ENCODE data around the gene GGCT.
"Not testable (repeated sequence)": the region's sequence is repeated elsewhere in the genome, so short reads cannot be mapped to it uniquely, and the experiment has no call there.

The GGCT gene

DNA sequence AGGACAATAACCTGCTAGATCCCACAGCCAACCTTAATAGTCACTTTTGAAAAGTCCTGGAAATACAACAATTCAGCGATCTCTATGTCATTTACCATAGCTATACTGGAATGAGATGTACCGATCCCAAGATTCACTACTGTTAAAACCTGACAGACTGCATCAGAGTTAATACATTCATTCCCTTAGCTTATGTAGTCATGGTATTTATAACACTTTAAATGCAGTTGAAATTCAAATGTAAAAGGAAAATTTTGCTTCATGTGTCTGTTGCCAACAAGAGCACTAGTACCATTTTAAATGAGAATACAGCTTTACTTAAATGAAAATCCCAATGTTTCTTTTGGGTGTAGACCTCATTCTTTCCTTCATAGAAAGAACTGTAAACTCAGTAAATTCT, 11.1 kb upstream of the GGCT start:
- DNase-seq (ENCODE audit: low spot score), result no peak

DNA sequence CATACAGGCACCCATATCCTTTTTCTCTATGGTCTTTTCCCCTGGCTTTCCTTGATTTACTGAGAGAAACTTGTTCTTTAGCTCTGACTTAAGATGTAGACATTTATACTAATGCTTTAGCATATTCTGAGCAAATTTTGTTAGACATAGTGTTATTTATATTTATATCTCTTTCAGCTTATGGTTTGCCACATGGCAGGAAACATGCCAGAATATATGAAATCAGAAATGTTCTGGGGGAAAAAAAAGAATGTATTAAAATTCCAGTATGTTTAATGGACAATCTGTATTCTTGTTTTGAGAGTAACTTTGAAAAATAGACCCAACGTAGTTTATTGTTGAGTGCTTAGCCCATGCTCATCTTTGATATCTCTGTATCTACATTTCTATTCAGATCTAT, 10.1 kb upstream of the GGCT start:
- DNase-seq (ENCODE audit: low spot score), result no peak

DNA sequence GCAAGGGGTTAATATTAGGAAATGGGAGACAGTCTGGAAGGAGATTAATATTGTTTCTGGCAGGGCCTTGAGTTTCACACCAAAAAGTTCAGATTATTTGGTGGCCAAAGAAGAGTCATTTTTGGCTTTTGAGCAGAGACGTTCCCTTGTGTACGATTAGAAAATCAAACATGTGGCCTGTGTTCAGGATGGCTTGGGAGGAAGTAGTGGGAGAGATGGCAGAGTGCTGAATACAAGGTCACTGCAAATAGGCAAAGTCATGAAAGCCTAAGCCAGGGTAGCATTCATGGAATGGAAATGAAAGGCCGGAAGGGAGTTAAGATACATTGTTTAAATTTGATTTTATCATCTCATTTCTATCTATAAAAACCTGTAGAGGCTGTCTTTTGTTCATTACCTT, 9.5 kb upstream of the GGCT start:
- DNase-seq (ENCODE audit: low spot score), result no peak

DNA sequence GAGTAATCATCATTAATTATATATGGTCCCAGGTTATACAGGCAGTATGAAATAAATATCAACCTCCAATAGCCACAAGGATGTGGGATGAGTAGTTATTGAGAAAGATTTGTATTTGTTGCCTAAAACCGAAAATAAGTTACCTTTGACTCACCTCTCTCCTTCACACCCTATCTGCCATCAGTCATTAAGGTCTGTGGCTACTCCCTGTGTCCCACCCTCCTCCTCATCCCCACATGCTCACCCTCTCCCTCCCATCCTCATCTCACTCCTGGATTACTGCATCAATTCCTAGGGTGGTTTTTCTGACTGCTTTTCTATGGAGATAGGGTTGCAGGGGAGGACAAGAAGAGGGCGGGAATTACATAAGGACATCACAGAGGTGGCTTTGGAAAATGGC, 9.1 kb upstream of the GGCT start:
- DNase-seq (ENCODE audit: low spot score), result no peak

DNA sequence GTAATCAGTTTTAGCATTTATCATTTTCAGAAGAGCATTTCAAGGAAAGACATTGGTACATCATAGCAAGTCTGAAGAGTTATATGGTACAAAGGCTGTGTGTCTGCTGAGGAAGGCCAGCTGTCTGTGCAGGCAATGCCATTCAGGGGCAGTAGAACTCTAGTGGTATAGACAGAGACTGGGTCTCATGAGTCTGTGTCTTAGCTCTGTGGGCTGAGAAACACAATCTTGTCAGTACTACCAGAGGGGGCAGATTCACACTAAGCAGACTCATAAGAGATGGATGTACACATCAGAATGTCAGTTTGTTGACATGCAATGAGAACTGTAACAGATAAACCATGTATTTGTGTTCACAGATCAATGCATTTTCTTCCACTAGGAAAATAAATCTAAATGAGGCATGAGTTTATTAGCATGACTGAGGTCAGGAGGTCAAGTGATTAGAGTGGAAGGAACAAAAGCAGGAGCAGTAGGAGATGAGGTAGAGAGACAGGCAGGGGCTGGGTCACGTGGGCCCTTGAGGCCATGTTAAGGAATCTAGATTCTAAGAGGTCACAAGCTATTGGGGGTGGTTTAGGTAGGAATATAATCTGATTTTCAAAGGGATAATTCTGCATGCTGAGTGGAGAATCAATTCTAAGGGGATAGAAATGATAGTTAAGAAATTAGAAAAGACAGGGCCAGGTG, 7.5 kb upstream of the GGCT start:
- no peak for DNase-seq (ENCODE audit: low spot score)

DNA sequence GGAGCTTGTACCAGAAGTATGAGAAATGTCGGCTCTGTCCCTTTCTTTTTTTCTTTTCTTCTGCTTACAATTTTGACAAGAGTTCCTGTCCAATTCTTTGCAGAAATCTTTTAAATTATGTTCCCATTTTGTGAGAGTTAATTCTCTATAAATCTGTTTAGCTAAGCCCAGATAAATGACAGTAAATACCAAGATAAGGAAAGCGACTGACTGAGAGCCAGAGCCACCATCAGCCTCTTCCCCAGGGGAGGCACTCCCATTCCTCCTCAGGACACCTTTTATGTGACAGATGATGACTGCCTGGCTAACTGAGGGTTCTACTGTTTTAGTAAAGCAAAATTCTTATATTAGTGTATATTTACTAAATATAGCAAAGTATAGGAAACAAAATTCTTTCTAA, 6.9 kb upstream of the GGCT start:
- DNase-seq (ENCODE audit: low spot score), result no peak

DNA sequence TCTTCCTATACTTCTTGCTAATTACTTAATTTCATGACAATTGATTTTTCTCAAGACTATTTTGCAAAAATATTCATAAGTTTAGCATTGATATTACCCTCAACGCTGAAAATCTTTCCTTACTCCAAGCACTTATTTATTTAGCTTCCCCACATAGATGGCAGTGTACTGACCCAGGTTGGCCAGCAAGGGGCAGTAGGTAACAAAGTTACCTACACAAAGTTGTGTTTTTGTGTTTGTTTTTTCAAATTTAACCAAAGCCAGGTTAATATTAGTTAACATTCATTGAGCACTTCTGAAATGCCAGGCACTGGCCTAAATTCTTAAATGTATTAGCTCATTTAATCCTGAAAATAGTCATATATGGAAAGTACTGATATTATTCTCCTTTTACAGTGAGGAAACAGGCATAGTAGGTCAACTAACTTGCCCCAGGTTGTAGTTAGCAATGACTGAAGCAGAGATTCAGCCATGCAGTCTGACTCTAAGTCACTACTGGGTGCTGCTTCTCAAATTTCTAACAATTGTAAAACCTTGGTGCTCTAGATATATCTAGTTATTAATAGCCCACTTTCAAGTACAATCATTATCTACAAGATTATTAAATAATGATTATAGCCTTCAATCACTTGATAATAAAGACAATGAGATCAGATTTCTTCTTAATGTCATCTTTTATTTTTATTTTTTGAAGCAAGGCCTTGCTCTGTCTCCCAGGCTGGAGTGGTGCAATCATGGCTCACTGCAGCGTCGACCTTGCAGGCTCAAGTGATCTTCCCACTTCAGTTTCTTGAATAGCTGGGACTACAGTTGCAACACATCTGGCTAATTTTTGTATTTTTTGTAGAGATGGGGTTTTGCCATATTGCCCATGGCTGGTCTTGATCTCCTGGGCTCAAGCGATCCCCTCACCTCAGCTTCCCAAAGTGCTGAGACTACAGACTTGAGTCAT, 5.8 kb upstream of the GGCT start:
- DNase-seq (ENCODE audit: low spot score), result no peak

DNA sequence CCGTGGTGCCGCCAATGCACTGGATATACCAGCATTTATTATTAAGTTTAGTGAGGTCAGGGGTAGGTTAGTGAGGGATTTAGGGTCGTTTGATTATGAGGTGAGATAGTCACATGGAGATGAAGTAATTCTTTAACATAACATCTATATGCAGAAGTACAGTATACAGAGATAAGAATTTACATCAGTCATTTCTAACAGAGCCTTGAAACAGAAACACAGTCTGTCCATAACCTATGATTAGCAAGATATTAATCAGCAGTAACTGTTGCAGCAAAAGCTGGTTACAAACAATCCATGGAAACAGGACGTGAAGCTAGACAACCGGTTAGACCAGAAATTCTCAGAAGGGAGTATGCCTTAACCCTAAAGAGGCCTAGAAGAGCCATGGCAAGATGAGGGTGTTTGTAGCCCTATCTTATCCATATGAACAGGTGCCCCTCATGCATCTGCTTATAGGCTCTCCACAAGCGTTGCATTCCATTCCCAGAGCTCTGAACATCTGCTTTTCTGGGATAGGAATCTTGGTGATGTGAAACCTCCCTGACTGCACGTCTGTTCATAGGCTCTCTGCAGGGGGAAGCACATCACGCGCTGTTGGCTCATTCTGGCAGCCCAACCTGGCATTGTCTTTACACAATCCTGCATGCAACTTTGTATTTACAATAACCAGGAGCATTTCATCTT, 4.7 kb upstream of the GGCT start:
- not testable (repeated sequence) for DNase-seq (ENCODE audit: low spot score)

DNA sequence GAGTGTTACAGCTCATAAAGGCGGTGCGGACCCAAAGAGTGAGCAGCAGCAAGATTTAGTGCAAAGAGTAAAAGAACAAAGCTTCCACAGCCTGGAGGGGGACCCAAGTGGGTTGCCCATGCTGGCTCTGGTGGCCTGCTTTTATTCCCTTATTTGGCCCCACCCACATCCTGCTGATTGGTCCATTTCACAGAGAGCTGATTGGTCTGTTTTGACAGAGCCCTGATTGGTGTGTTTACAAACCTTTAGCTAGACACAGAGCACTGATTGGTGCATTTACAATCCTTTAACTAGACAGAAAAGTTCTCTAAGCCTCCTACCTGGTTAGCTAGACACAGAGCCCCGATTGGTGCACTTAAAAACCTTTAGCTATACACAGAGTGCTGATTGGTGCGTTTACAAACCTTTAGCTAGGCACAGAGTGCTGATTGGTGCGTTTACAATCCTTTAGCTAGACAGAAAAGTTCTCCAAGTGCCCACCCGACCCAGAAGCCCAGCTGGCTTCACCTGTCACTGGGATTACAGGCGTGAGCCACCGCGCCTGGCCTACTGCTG, 2.8 kb upstream of the GGCT start:
- DNase-seq (ENCODE audit: low spot score), result not testable (repeated sequence)

DNA sequence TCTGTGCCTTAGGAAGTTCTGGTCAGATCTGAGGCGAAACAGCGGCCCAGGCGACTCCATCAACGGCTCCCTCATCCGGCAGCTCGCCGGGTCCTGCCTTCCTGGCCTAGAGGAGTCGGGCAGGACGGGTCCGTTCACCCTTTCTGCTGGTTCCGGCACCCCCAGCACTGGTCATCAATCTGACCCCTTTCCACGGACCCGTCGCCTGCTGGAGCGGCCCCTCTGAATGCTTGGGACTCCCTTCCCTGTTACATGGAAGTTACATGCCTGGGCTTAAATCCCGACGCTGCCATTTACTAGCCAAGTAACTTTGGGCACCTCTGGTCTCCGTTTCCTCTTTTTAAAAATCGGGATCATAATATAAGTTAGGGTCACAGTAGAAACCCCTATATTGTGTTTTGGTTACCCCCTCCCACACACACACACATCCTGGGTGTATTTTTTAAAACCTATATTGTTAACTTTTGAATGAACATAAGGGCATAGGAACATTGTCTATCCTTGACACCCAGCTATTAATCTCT, 607 bp upstream of the GGCT start:
- no peak for DNase-seq (ENCODE audit: low spot score)

DNA sequence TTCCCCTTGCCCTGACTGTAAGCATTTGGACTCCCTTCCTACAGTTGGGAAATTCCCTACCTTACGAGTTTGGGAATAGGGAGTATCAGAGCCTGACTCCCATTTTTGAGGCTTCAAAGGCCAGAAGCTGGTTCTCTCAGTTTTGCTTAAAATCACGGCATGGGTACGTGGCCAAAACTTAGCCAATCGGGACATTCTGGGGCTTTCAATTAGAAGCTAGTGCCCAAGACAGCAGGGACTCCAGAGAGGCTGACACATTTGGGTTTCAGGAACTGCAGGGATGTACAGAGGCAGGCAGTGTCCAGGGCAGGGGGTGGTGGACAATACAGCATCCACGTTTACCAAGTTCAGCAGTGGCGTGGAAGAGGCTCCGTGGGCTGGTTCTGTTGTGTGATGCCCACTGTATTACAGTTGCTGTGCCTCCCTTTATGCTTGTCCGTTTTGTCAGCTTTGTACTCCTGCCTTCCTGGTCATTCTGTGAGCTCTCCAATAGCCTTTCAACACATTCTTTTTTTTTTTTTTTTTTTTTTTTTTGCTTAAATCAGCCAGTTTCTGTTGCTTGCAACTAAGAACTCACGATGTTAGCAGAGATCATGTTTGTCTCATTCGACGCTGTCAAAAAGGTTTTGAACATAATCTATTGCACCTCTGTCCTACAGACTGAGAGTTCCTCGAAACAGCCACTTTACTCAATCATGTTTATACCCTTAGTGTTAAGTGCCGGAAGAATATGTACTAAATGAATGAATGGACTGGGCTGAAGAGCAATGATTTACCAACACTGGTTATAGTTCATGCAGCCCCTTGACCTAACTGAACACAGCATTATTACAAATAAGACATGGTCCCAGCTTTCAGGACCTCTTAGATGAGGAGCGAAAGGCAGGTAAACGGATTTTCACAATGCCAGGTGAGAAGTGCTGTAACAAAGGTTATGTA, 1.1 kb downstream of the GGCT start:
- DNase-seq (ENCODE audit: low spot score), result no peak

DNA sequence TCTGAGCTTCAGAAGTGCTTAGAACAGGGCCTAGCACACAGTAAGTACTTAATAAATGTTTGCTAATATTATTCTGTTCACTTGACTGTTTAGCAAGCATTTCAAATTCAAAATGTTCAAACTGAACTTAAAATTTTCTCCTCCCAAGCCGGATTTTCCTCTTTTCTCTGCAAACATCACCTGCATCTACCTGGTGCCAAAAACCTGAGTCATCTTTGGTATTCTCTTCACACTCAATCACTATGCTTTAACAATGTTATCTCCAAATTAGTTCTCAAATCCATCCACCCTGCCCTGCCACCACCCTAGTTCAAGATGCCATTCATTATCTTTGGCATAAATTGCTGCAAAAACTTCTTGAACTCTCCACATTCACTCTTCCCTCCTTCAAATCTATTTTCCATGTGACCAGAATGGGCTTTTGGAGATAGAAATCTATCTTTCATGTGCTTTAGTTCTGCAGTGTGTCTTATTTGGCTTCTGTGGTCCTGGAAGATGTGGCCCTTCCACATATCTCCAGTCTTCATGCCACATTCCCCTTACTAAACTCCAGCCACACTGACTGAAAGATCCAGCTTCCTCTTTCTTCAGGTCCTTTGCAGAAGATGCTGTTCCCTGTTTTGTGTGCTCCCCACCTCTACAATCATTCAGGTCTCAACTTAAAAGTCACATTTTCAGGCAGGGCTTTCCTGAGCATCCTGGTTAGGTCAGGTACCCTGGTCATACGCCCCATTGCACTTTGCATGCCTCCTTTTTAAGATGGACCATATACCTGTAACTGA, 2.0 kb downstream of the GGCT start:
- no peak for DNase-seq (ENCODE audit: low spot score)

DNA sequence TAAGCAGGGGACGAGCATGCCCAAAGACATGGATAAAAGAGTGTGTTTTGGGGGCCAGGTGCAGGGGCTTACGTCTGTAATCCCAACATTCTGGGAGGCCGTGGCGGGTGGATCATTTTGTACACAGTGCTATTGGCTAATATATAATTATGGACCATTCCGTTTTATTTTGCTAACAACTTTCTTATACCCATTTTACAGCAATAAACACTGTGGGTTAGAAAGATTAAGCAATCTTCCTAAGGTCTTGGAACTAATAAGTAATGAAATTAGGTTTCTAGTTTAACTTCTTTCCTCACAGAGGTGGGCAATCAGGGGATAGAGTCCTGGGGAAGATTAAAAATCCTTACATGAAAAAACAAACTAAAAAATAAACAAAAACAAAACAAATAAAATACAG, 3.4 kb downstream of the GGCT start:
- no peak for DNase-seq (ENCODE audit: low spot score)

DNA sequence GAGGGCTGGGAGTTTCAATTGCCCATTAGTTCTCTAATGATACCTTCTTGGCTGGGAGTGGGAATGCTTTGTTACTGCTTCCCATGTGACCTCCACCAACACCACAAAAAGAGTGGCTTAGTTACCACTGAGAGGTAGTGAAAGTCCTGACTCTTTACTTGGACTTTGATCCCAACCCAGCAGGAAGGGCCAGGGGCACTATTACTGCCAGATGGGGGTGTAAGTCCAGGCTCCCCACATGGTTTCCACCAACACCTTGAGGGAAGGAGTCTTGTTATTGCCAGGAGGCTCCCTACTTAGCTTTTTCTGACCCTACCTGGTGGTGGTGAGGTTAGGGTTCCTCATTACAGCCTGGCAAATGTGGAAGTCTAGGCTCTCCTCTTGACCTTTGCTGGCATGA, 11.4 kb downstream of the GGCT start:
- no peak for DNase-seq (ENCODE audit: low spot score)

DNA sequence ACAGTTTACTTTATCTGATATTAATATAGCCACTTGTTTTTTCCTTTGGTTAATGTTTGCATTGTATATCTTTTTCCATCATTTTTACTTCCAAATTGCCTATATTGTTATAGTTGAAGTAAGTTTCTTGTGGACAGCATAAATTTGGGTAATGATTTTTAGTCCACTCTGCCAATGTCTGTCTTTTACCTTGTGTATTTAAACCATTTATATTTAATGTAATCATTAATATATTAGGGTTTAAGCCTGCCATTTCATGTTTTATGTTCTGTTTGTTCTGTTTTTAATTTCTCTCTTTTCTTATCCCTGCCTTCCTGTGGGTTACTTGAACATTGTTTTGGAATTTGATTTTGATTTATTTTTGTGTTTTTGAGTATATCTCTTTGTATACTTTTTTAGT, 13.2 kb downstream of the GGCT start:
- no peak for DNase-seq (ENCODE audit: low spot score)

DNA sequence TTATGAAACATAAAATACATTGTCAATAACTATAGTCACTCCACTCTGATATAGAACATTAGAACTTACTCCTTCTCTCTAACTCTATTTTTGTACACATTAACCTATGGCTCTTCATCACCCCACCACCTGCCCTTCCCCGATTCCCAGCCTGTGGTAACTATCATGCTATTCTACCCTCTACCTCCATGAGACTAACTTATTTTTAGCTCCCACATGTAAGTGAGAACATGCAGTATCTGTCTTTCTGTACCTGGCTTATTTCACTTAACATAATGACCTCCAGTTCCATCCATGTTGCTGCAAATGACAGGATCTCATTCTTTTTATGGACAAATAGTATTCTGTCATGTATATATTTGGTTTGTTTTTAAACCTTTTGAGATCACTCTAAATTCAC, 17.3 kb downstream of the GGCT start:
- DNase-seq (ENCODE audit: low spot score), result no peak

DNA sequence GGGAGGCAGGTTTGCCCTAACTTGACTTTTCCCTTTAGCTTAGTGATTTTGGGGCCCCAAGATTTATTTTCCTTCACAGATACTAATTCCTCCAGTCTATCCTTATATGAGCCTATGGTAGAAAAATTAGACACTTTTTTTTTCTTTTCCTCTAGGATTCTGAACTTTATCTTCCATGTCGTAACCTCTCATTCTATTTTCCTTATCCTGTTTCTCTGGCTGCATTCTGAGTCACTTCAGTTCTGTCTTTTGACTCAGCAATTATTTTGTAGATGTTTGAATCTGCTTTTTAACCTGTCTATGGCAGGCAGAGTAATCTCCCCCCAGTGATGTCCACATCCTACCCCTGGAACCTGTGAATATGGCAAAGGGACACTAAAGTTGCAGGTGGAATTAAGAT, 19.0 kb downstream of the GGCT start:
- DNase-seq (ENCODE audit: low spot score), result no peak

DNA sequence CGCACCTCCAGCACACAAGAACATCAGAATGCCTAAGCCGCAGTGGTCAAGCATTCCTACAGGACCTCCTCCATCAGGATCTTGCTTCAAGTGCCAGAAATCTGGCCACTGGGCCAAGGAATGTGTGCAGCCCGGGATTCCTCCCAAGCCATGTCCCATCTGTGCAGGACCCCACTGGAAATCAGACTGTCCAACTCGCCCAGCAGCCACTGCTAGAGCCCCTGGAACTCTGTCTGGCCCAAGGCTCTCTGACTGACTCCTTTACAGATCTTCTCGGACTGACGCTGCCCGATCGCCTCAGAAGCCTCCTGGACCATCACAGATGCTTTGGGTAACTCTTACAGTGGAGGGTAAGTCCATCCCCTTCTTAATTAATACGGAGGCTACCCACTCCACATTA, 23.2 kb downstream of the GGCT start:
- DNase-seq (ENCODE audit: low spot score), result not testable (repeated sequence)

DNA sequence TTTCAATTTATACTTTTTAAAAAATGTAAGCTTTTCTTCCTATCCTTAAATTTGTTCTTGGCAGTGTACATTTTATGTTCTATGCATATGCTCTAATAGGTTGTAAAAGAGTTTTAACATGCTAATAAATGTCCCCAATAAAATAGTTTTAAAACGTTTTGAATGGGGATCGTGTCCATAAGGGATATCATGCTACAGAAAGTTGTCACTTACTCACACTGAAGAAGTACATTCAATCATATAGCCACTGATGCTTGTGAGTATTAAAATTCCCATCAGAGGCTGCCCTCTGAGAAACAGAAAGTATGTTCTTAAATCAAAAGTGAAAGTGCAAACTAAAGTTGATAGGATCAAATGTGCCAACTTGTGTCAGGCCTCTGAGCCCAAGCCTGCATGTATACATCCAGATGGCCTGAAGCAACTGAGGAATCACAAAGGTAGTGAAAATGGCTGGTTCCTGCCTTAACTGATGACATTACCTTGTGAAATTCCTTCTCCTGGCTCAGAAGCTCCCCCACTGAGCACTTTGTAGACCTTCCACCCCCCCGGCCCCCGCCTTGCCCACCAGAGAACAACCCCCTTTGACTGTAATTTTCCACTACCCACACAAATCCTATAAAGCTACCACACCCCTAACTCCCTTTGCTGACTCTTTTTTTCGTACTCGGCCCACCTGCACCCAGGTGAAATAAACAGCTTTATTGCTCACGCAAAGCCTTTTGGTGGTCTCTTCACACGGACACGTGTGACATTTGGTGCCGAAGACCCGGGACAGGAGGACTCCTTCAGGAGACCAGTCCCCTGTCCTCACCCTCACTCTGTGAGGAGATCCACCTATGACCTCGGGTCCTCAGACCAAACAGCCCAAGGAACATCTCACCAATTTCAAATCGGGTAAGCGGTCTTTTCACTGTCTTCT, 25.2 kb downstream of the GGCT start:
- no peak for DNase-seq (ENCODE audit: low spot score)

Measured in hepatic stellate cell (primary cell).